ENCODE data around the gene TCP1. TPM values are rescaled to one million over a fixed set of nuclear protein-coding genes. Genes with fewer than 3 reads are reported as not detected.

The TCP1 gene
- total and polyA plus RNA-seq, 9 of the 15 experiments (the other 6 are each of a cell fraction or from before 2014, with no cell fraction given): 331 to 801 (median 645) TPM

GRCh38 chr6:159789377-159790148 lies at the start of gene TCP1 (continued):
- TF ChIP-seq RNF219 (CRISPR knock-in tag; IDR thresholded peaks at IDR 0.05): no peak
- TF ChIP-seq HNRNPLL (IDR thresholded peaks at IDR 0.05; ENCODE audit: low read depth, low read length, poor library complexity, severe bottlenecking): peak; percentile 80
- peak; percentile 89 for TF ChIP-seq ZBTB2 (IDR thresholded peaks at IDR 0.05)
- no peak for TF ChIP-seq ZFP30 (CRISPR knock-in tag; IDR thresholded peaks at IDR 0.05; ENCODE audit: borderline replicate concordance)
- TF ChIP-seq ZNF263 (CRISPR knock-in tag; IDR thresholded peaks at IDR 0.05; ENCODE audit: borderline replicate concordance): no peak
- TF ChIP-seq E2F3 (CRISPR knock-in tag; IDR thresholded peaks at IDR 0.05): 0 out of 2 replicates have a peak, but pooled peaks have one; percentile 61
- no peak for TF ChIP-seq NCOA4 (IDR thresholded peaks at IDR 0.05; ENCODE audit: partially characterized antibody)
- peak; percentile 63; the same call in 1 of the 2 replicates for TF ChIP-seq ZSCAN32 (CRISPR knock-in tag; IDR thresholded peaks at IDR 0.05)
- TF ChIP-seq PTTG1 (tag; IDR thresholded peaks at IDR 0.05; ENCODE audit: low read depth): no peak
- 0 out of 2 replicates have a peak, but pooled peaks have one; percentile 49 for TF ChIP-seq RHOXF2B (CRISPR knock-in tag; conservative IDR thresholded peaks at IDR 0.05)

All from K562 (cell line).